HG03039 (cell line): ENCODE results near the gene ERN1.

Source experiments
- ATAC-seq: cut with Tn5 transposase; IDR thresholded peaks from one replicate; pipeline ENCODE4 v1.9.1; 2021; ENCODE audit warnings: mild to moderate bottlenecking, moderate library complexity; ENCODE audit not compliant: unreplicated experiment

The ERN1 gene

GRCh38 chr17:64158831-64159590 lies 29.1 kb upstream of the ERN1 start:
- ATAC-seq: no peak

- no peak for ATAC-seq
Measured at GRCh38 chr17:64158406-64158805, 28.5 kb upstream of the ERN1 start.

GRCh38 chr17:64157669-64158180 lies 27.8 kb upstream of the ERN1 start:
- no peak for ATAC-seq

- no peak for ATAC-seq
Measured at GRCh38 chr17:64156670-64157069, 26.7 kb upstream of the ERN1 start.

- no peak for ATAC-seq
Measured at GRCh38 chr17:64155751-64156544, 26.0 kb upstream of the ERN1 start.

GRCh38 chr17:64155129-64155528 lies 25.2 kb upstream of the ERN1 start:
- no peak for ATAC-seq

GRCh38 chr17:64154717-64155116 lies 24.8 kb upstream of the ERN1 start:
- ATAC-seq: no peak

- no peak for ATAC-seq
Measured at GRCh38 chr17:64154313-64154695, 24.4 kb upstream of the ERN1 start.

GRCh38 chr17:64153565-64154312 lies 23.8 kb upstream of the ERN1 start:
- ATAC-seq: no peak

- ATAC-seq: no peak
Measured at GRCh38 chr17:64152428-64153125, 22.6 kb upstream of the ERN1 start.

- ATAC-seq: no peak
Measured at GRCh38 chr17:64151016-64151368, 21.0 kb upstream of the ERN1 start.

- no peak for ATAC-seq
Measured at GRCh38 chr17:64150237-64151015, 20.5 kb upstream of the ERN1 start.

- ATAC-seq: no peak
Measured at GRCh38 chr17:64149196-64149595, 19.3 kb upstream of the ERN1 start.

GRCh38 chr17:64148699-64149098 lies 18.8 kb upstream of the ERN1 start:
- ATAC-seq: no peak

GRCh38 chr17:64148017-64148631 lies 18.2 kb upstream of the ERN1 start:
- ATAC-seq: no peak

GRCh38 chr17:64147110-64148016 lies 17.4 kb upstream of the ERN1 start:
- ATAC-seq: no peak

- ATAC-seq: peak; percentile 7
Measured at GRCh38 chr17:64146418-64147109, 16.6 kb upstream of the ERN1 start.
